GM12873 (cell line): ENCODE data around the gene SYNGAP1.

Experiments used
- TF ChIP-seq, protein P1 (sequence below): IDR thresholded peaks from 2 replicates; pipeline ENCODE4 v1.5.1; 2012; ENCODE audit warnings: low read depth, mild to moderate bottlenecking, moderate library complexity, low read length, control low read depth; ENCODE audit not compliant: insufficient read depth; ENCODE audit errors: missing control alignments

The SYNGAP1 gene

GRCh38 chr6:33433544-33434191, 13.8 kb downstream of the SYNGAP1 start:
- TF ChIP-seq, protein P1, sequence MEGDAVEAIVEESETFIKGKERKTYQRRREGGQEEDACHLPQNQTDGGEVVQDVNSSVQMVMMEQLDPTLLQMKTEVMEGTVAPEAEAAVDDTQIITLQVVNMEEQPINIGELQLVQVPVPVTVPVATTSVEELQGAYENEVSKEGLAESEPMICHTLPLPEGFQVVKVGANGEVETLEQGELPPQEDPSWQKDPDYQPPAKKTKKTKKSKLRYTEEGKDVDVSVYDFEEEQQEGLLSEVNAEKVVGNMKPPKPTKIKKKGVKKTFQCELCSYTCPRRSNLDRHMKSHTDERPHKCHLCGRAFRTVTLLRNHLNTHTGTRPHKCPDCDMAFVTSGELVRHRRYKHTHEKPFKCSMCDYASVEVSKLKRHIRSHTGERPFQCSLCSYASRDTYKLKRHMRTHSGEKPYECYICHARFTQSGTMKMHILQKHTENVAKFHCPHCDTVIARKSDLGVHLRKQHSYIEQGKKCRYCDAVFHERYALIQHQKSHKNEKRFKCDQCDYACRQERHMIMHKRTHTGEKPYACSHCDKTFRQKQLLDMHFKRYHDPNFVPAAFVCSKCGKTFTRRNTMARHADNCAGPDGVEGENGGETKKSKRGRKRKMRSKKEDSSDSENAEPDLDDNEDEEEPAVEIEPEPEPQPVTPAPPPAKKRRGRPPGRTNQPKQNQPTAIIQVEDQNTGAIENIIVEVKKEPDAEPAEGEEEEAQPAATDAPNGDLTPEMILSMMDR, result no peak

DNA sequence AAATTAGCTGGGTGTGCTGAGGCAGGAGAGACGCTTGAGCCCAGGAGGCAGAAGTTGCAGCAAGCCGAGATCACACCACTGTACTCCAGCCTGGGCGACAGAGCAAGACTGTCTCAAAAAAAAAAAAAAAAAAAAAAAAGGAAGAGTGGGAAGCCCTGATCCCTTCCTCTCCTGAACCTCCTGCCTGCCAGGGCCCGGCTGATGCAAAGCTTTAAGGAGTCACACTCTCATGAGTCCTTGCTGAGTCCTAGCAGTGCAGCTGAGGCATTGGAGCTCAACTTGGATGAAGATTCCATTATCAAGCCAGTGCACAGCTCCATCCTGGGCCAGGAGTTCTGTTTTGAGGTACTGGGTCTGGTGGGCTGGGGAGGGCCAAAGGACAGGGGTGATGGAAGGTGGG, 15.1 kb downstream of the SYNGAP1 start:
- TF ChIP-seq, protein P1, result no peak

GRCh38 chr6:33437666-33438065, 17.8 kb downstream of the SYNGAP1 start:
- TF ChIP-seq, protein P1, result no peak

DNA sequence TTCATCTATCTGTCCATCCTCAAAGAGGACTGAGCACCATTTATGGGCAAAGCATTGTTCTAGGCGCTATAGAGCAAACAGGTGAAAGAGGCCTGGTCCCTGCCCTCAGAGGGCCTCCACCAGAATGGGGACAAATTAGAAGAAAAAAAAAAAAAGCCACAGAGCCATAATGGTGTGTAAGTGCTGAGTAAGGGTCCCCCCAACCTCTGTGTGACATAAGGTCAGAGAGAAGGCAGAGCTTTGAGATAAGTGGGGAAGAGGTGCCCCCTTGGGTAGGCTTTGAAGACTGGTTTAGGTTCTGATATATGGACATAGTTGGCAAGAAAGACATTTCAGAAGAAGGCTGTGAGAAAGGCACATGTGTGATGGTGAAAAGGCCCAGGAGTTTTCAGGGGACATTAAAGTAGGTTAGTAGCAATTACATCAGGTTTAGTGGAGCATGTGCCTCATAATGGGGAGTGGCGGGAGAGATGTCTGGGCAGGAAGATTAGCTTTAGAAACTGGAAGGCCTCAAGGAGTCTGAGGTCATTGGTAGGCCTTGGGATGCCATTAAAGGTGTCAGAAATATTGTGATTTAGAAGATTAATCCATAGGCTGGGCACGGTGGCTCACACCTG, 19.2 kb downstream of the SYNGAP1 start:
- TF ChIP-seq, protein P1, result no peak

DNA sequence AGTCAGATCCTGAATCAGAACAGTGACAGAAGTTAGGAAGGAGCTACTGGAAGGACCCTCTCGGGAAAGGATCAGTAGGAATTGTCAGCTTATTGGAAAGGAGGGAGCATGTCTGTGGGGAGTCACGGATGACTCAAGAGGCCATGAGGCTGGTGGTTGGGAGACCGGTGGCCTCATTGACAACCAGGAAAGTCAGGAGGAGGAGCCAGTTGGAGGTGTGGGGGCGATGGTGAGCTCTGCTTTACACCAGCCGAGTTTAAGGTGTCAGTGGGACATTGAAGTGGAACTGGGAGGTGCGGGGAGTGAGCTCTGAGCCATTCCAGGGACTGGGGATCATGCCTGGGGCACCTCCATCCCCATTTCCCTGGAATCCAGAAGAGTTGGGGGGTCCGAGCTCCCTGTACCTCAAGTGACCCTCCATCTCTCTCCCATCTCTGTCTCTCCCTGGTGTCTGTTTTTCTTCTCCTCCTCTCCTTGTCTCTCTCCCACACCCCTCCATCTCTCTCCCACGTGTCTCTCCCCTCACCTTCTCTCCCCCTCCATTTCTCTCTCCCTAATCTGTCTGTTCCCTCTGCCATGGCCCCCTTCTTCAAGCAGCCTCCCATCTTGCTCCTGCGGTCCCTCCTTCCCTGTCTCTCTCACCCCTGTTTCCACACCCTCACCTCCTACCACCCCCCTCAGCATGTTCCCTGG, 20.2 kb downstream of the SYNGAP1 start:
- TF ChIP-seq, protein P1, result no peak

GRCh38 chr6:33440649-33441309, 20.9 kb downstream of the SYNGAP1 start:
- TF ChIP-seq, protein P1, result no peak

- TF ChIP-seq, protein P1, result no peak
Observed at GRCh38 chr6:33441457-33441856, 21.6 kb downstream of the SYNGAP1 start.
